Amygdala (tissue), 56 donors: Measurements from ENCODE around the gene FOXO4.
"Not testable (repeated sequence)": the region's sequence is repeated elsewhere in the genome, so short reads cannot be mapped to it uniquely, and the experiment has no call there.

Experiments used
- DNase-seq, 56 donors: peaks; one replicate each; lab custom pipeline; 2025; lab: John Stamatoyannopoulos, UW

FOXO4 gene, protein sequence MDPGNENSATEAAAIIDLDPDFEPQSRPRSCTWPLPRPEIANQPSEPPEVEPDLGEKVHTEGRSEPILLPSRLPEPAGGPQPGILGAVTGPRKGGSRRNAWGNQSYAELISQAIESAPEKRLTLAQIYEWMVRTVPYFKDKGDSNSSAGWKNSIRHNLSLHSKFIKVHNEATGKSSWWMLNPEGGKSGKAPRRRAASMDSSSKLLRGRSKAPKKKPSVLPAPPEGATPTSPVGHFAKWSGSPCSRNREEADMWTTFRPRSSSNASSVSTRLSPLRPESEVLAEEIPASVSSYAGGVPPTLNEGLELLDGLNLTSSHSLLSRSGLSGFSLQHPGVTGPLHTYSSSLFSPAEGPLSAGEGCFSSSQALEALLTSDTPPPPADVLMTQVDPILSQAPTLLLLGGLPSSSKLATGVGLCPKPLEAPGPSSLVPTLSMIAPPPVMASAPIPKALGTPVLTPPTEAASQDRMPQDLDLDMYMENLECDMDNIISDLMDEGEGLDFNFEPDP

GRCh38 chrX:71095555-71095980, at the start of gene FOXO4:
Gene FOXO4 (plus strand): TSS chrX:71095851. CDS start chrX:71096529, 678 bp downstream.
- DNase-seq, result peak; percentile 16 to 95 (median 80)

- not testable (repeated sequence) for DNase-seq
These were observed 47.8 kb upstream of the FOXO4 start for GRCh38 chrX:71047891-71048290.

- no peak for DNase-seq
These were observed 42.9 kb upstream of the FOXO4 start for GRCh38 chrX:71052721-71053120.

GRCh38 chrX:71053217-71053621, 42.4 kb upstream of the FOXO4 start:
- peak in 14 of 56 donors; percentile 0 to 14 (median 1) for DNase-seq

DNA sequence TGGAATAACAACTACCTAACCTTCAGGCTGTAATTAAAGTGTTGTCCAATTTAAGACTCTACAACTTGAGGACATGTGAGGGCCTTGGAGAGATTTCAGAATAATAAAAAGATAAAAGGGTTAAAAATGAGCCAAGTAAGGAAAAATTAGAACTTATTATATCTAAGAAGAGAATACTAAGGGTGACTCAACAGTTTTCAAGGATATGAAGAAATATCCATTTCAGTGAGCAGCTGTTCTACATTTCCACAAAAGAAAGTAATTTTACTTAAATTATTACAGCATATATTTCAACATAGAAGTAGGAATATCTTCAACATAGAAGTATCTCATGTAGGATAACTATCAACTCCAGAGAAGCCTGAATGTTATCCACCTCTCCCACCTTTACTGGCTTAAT, 38.8 kb upstream of the FOXO4 start:
- DNase-seq, result no peak

- no peak for DNase-seq
These were observed 37.7 kb upstream of the FOXO4 start for GRCh38 chrX:71057848-71058530.

DNA sequence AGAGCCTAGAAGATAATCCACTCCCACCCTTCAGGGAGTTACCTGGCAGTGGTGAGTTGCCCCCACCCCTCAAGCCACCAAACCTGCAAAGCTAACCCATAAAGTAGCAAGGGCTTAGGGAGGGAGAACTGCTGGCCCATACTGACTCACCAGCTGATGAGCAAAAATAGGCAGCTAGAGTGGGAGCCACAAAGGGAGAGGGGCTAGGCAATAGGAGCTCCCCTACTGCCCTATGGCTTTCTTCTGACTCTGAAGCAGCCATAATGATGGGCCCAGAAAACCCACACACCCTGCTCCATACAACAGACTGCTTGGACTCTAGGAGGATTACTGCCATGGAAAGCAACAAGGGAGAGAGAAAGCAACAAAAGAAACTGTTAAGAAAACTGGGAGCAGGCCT, 35.5 kb upstream of the FOXO4 start:
- no peak for DNase-seq

- no peak for DNase-seq
These were observed 28.6 kb upstream of the FOXO4 start for GRCh38 chrX:71067089-71067488.

- DNase-seq, result peak in 2 of 56 donors; percentile 1 to 16
These were observed 28.0 kb upstream of the FOXO4 start for GRCh38 chrX:71067712-71068043.

GRCh38 chrX:71068044-71068918, 27.4 kb upstream of the FOXO4 start, which contains the start of gene SNX12:
Gene SNX12 (minus strand): TSS chrX:71068334. CDS start chrX:71068306, 28 bp downstream.
- peak; percentile 17 to 94 (median 85) for DNase-seq

DNA sequence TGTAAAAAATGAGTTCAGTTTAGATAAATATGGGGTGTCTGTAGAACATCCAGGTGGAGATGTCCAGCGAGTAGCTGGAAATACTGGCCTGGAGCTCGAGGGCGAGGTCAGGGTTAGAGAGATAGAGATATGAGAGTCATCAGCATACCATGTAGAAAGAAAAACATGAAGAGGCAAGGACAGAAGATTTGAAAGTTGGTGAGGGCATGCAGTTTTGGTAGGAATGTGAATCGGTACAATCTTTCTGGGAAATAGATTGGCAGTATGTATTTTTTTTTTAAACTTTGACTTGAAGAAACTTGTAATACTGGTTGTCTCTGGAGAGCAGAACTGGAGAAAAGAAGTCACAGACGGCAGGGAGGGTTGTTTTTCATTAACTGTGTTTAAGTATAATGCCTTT, 25.1 kb upstream of the FOXO4 start:
- no peak for DNase-seq

GRCh38 chrX:71081330-71082123, 14.1 kb upstream of the FOXO4 start:
- DNase-seq, result no peak

DNA sequence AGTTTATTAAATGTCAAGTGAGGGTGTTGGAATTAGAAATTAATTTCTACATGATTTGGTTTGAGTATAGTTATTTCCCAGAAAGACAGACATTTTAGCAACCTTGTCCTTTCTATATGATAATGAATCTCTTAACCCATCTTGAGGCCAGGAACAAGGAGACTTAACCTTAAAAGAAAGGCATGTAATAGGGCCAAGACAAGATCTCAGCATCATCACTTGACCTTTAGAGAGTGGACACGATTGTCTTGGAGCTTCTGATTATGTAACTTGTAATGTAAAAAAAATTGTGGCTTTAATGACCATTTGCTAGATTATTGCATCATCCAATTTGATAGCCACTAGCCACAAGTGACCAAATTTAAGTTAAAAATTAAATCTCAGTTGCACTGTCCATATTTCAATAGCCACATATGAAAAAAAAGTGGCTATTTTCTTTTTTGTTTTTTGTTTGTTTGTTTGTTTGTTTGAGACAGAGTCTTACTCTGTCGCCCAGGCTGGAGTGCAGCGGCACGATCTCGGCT, 13.5 kb upstream of the FOXO4 start:
- DNase-seq, result no peak

DNA sequence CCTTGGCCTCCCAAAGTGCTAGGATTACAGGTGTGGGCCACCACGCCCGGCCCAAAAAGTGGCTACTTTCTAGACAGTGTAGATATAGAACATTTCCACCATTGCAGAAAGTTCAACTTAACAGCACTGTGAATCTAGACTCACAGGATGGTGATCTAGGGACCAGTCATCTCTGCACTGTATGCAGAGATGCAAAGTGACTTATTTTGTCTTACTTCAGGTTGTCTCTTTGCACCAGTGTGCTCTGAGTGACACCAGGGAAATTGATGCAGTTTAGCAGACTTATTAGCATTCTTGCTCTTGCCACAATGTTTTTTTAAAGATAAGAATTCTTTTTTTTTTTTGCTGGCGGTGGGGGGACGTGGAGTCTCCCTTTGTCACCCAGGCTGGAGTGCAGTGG, 12.8 kb upstream of the FOXO4 start:
- DNase-seq, result no peak

DNA sequence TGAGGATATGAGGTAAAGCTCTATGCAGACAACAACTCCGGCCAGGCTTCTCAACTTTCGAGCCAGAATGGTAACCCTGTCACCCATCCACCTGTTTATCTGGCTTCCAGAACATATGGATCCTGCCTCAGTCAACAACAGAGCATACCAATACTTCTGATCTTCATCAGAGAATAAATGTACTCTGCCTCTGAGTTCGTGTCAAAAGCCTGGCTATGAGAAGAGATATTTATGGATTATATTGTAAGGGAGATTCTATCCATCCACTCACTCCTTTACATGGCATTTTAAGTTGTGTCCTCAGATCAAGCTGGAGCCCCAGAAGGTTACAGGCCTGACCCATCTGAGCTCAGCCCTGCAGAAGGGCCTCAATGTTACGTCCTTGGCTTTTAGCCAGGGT, 9.8 kb upstream of the FOXO4 start:
- no peak for DNase-seq

- DNase-seq, result no peak
These were observed 4.4 kb upstream of the FOXO4 start for GRCh38 chrX:71091263-71091662.

- no peak for DNase-seq
These were observed 618 bp upstream of the FOXO4 start for GRCh38 chrX:71095033-71095432.

- peak in 10 of 56 donors; percentile 0 to 66 (median 28) for DNase-seq
These were observed 519 bp downstream of the FOXO4 start for GRCh38 chrX:71095981-71096759.

- DNase-seq, result peak in 1 of 56 donors; percentile 3
These were observed 1.0 kb downstream of the FOXO4 start for GRCh38 chrX:71096760-71097032.
